ENCODE results near the gene GRID1.

DNA sequence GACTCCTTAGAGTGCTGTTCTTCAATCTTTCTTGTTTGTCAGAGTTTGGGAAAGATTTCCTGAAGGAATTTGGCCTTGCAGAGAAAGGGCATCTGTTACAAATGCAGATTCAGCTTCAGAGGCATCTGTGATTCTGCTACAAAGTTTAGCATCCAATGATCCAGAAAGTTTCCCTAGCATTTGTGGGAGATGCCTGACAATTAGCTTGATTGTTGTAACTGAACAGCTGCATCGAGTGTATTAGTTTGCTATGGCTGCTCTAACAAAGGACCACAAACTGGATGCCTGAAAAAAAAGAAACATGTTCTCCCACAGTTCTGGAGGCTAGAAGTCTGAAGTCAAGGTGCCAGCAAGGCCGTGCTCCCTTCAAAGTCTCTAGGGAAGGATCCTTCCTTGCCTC, 365.1 kb downstream of the GRID1 start:
- TF ChIP-seq, protein P1, sequence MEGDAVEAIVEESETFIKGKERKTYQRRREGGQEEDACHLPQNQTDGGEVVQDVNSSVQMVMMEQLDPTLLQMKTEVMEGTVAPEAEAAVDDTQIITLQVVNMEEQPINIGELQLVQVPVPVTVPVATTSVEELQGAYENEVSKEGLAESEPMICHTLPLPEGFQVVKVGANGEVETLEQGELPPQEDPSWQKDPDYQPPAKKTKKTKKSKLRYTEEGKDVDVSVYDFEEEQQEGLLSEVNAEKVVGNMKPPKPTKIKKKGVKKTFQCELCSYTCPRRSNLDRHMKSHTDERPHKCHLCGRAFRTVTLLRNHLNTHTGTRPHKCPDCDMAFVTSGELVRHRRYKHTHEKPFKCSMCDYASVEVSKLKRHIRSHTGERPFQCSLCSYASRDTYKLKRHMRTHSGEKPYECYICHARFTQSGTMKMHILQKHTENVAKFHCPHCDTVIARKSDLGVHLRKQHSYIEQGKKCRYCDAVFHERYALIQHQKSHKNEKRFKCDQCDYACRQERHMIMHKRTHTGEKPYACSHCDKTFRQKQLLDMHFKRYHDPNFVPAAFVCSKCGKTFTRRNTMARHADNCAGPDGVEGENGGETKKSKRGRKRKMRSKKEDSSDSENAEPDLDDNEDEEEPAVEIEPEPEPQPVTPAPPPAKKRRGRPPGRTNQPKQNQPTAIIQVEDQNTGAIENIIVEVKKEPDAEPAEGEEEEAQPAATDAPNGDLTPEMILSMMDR (IDR thresholded peaks at IDR 0.05) = no peak
- no peak for TF ChIP-seq POLR2A (IDR thresholded peaks at IDR 0.05)

Measured in esophagus squamous epithelium (tissue), 4 donors.